Choroid plexus epithelial cell (primary cell): ENCODE data around the gene TMEM272.

ENCODE experiments used
- DNase-seq: peaks from one replicate; pipeline ENCODE4 v3.0.0-alpha.2; 2010; ENCODE audit warnings: low read depth
- H3K4me3 ChIP-seq: 2 replicates; pipeline ENCODE4 v1.5.1; 2011; ENCODE audit warnings: low read depth, mild to moderate bottlenecking, control low read depth, low read length, moderate library complexity
- CTCF ChIP-seq: conservative IDR thresholded peaks from 2 replicates; pipeline ENCODE4 v1.5.1; 2011; ENCODE audit warnings: low read depth, mild to moderate bottlenecking, control low read depth, inconsistent platforms, low read length, moderate library complexity

Gene TMEM272

GRCh38 chr13:51821606-51822005, 23.4 kb downstream of the TMEM272 start:
- DNase-seq = no peak
- no peak overlapping the region for H3K4me3 ChIP-seq
- no peak for TF ChIP-seq CTCF

DNA sequence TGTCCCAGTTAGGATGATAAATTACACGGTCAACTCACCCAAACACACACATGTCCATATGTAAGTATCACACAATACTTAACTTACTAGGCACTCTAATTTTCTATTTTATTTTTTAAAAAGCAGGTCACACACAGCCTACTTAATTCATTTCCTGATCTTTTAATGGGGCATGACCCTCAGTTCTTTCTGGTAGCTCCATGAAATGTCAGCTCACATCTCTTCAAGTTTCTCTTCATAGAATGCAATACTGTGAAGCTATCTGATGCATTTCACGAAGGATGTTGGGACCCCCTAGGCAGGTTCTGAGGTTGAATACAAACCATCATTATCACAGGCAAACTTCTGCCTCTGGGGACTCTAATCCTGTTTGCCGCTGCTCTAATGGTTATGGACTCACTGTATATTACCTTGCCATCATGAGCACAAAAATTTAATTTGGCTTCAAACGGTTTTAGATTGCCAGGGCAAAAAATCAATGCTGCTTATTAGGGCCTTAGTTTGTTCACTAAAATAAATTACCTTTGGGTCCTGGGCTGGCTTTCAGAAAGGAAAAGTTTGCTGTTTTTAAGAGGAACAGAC, 24.9 kb downstream of the TMEM272 start:
- H3K4me3 ChIP-seq = no peak overlapping the region

GRCh38 chr13:51819544-51819943, 25.4 kb downstream of the TMEM272 start:
- no peak for DNase-seq
- no peak for TF ChIP-seq CTCF
- no peak overlapping the region for H3K4me3 ChIP-seq

More for the DNA sequence above, 24.9 kb downstream of the TMEM272 start:
- TF ChIP-seq CTCF = no peak
- DNase-seq = no peak

DNA sequence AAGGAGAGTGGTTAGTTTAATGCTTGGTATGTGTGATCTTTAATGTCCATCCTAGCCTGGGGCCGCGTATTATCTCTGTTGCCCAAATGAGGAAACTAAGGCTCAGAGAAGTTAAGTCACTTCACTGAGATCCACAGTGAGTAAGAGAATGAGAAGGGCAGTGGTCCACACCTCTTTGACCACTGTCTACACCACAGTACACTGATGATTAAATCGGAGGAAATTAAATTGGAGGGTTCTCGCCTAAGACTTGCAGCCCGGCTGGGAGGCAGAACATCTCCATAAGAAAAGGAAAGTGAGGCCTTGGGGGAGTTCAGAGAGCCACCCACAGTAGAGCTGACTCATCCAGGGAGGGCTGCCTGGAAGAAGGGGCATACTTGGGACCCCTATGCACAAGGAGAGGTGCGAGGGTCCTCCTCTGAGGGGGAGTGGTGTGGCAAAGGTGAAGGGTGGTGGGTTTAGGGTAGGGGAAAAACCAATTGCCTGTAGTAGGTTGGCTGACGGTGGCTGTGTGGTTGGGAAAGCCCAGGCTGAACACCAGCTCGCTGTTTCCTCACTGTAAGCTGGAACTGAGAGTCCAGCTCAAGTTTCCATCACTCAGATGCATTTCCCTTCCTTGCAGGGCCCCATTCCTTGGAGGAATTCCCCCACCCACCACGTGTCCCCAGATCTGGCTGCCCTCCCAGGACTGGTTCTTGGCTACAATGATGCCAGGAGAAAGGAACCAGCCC, 26.0 kb downstream of the TMEM272 start:
- TF ChIP-seq CTCF = no peak
- DNase-seq = peak; percentile 52
- H3K4me3 ChIP-seq = no peak overlapping the region

GRCh38 chr13:51818276-51818675, 26.7 kb downstream of the TMEM272 start:
- TF ChIP-seq CTCF = no peak
- DNase-seq = no peak
- no peak overlapping the region for H3K4me3 ChIP-seq

DNA sequence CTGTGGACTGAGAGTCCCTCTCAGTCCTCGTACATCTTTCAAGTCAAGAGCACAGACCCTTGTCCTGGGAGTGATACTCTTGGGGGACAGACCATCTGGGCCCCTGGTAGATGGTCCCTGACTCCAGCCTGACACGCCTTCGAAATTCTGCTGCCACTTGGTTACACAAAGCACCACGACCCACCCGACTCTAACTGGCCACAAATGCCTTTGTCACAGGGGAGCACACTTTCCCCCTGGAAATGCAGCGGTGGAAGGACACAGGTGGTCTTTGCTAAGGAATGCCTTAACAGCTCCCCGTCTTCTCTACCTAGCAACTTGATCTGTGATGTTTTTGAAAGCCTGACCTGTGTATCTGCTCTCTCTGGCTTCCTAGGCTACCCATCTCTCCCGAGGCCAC, 27.3 kb downstream of the TMEM272 start:
- DNase-seq = no peak
- TF ChIP-seq CTCF = no peak
- no peak overlapping the region for H3K4me3 ChIP-seq

GRCh38 chr13:51816604-51817249, 28.2 kb downstream of the TMEM272 start:
- no peak for TF ChIP-seq CTCF
- no peak for DNase-seq
- no peak overlapping the region for H3K4me3 ChIP-seq
